ENCODE results near the gene SIM2.

- no peak for TF ChIP-seq EZH2 (IDR thresholded peaks at IDR 0.05; ENCODE audit: low read length, missing control alignments)
- TF ChIP-seq, protein P1, sequence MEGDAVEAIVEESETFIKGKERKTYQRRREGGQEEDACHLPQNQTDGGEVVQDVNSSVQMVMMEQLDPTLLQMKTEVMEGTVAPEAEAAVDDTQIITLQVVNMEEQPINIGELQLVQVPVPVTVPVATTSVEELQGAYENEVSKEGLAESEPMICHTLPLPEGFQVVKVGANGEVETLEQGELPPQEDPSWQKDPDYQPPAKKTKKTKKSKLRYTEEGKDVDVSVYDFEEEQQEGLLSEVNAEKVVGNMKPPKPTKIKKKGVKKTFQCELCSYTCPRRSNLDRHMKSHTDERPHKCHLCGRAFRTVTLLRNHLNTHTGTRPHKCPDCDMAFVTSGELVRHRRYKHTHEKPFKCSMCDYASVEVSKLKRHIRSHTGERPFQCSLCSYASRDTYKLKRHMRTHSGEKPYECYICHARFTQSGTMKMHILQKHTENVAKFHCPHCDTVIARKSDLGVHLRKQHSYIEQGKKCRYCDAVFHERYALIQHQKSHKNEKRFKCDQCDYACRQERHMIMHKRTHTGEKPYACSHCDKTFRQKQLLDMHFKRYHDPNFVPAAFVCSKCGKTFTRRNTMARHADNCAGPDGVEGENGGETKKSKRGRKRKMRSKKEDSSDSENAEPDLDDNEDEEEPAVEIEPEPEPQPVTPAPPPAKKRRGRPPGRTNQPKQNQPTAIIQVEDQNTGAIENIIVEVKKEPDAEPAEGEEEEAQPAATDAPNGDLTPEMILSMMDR (conservative IDR thresholded peaks at IDR 0.05 in 1 of 2, IDR thresholded peaks at IDR 0.05 in 1 of 2; ENCODE audit: low read depth in 1 of 2, low read length in 2 of 2), result no peak
Measured at GRCh38 chr21:36658926-36659325, 40.0 kb upstream of the SIM2 start.
